Measurements from ENCODE around the gene XXYLT1.

Gene XXYLT1

DNA sequence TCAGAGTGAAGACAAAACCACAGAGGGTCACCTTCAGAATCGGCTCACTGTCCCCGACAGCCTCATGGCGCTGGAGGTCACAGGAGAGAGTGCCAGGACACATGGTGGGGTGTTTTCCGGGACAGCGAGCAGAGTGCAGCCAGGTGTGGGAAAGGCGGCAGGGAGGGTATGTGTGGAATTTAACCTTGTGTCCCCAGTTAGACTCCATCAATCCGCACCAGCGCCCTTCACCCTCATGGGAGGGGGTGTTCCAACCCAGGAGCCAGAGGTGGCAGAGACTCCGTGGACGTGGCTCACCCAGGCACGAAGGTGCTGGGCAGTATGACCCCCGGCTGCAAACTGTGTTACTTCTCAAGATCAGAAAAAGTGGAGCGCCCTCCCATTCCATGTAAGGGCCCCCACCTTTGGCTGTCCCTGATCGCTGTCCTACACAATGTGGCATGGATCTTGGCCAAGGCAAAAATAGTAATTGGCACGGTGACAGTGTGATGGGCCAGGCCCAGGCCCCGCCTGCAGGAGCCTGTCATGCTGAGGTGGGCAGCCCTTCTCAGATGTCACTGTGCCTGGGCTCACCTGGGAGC lies 190.3 kb downstream of the XXYLT1 start:
- no peaks in the 10 kb centered on the region for H3K9me2 ChIP-seq (ENCODE audit: low read depth, low read length)
- H3K27ac ChIP-seq (ENCODE audit: low read depth, low read length, poor library complexity, severe bottlenecking) = no peak overlapping the region
- no peak overlapping the region for H3K4me2 ChIP-seq (ENCODE audit: low read length)
- TF ChIP-seq, protein P1, sequence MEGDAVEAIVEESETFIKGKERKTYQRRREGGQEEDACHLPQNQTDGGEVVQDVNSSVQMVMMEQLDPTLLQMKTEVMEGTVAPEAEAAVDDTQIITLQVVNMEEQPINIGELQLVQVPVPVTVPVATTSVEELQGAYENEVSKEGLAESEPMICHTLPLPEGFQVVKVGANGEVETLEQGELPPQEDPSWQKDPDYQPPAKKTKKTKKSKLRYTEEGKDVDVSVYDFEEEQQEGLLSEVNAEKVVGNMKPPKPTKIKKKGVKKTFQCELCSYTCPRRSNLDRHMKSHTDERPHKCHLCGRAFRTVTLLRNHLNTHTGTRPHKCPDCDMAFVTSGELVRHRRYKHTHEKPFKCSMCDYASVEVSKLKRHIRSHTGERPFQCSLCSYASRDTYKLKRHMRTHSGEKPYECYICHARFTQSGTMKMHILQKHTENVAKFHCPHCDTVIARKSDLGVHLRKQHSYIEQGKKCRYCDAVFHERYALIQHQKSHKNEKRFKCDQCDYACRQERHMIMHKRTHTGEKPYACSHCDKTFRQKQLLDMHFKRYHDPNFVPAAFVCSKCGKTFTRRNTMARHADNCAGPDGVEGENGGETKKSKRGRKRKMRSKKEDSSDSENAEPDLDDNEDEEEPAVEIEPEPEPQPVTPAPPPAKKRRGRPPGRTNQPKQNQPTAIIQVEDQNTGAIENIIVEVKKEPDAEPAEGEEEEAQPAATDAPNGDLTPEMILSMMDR (IDR thresholded peaks at IDR 0.05; ENCODE audit: low read length) = no peak
- TF ChIP-seq EZH2 (IDR thresholded peaks at IDR 0.05; ENCODE audit: borderline replicate concordance, low read length) = no peak
- no peaks in the 10 kb centered on the region for H3K4me1 ChIP-seq (ENCODE audit: insufficient read depth, low read length, severe bottlenecking)
- 0 out of 2 replicates have a peak, but pooled peaks cover 5% of the 10 kb centered on the region for H3K27me3 ChIP-seq (ENCODE audit: insufficient read depth, low read length)
- no peaks in the 10 kb centered on the region for H4K20me1 ChIP-seq (ENCODE audit: insufficient read depth, low read length)
- H3K9me3 ChIP-seq (ENCODE audit: low read length) = no peaks in the 10 kb centered on the region
- H3K36me3 ChIP-seq (ENCODE audit: insufficient read depth, low read length) = no peaks in the 10 kb centered on the region
- no peaks in the 10 kb centered on the region for H3F3A ChIP-seq (ENCODE audit: insufficient read depth, low read length)
- H3K4me3 ChIP-seq (ENCODE audit: low read depth, low read length, poor library complexity, severe bottlenecking) = no peak overlapping the region
- H3K9ac ChIP-seq (ENCODE audit: low read length) = no peak overlapping the region
- H2AFZ ChIP-seq (ENCODE audit: low read length) = no peak overlapping the region
- H3K79me2 ChIP-seq (ENCODE audit: insufficient read depth, low read length) = no peaks in the 10 kb centered on the region

DNA sequence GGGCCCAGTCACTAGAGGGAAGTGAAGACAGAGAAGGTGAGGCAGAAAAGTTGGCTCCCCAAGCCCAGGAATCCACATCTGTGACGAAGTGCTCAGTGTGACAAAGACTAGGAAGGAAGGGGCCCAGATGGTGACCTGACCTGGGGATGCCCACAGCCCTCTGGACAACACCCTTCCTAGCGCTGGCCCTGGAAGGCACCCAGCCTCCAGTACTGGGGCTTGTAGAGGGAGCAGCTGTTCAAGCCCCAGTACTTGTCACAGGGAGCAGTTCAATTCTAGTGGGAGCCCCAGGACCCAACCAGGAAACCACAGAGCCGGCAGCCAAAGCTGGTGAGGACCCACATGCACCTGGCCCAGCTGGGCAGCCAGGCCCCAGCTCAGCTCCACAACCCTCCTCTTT lies 190.8 kb downstream of the XXYLT1 start:
- no peak for TF ChIP-seq EZH2 (IDR thresholded peaks at IDR 0.05; ENCODE audit: borderline replicate concordance, low read length)
- TF ChIP-seq, protein P1 (IDR thresholded peaks at IDR 0.05; ENCODE audit: low read length) = no peak
- Histone ChIP-seq H3K4me2 (ENCODE audit: low read length) (no peak overlapping the region), H3K9me2 (ENCODE audit: low read depth, low read length) (no peaks in the 10 kb centered on the region), H3K4me1 (ENCODE audit: insufficient read depth, low read length, severe bottlenecking) (no peaks in the 10 kb centered on the region), H2AFZ (ENCODE audit: low read length) (no peak overlapping the region), H3K27me3 (ENCODE audit: insufficient read depth, low read length) (0 out of 2 replicates have a peak, but pooled peaks cover 5% of the 10 kb centered on the region), H3K79me2 (ENCODE audit: insufficient read depth, low read length) (no peaks in the 10 kb centered on the region), H4K20me1 (ENCODE audit: insufficient read depth, low read length) (no peaks in the 10 kb centered on the region), H3F3A (ENCODE audit: insufficient read depth, low read length) (no peaks in the 10 kb centered on the region), H3K4me3 (ENCODE audit: low read depth, low read length, poor library complexity, severe bottlenecking) (no peak overlapping the region), H3K36me3 (ENCODE audit: insufficient read depth, low read length) (no peaks in the 10 kb centered on the region), H3K27ac (ENCODE audit: low read depth, low read length, poor library complexity, severe bottlenecking) (no peak overlapping the region), H3K9me3 (ENCODE audit: low read length) (no peaks in the 10 kb centered on the region), H3K9ac (ENCODE audit: low read length) (no peak overlapping the region)

DNA sequence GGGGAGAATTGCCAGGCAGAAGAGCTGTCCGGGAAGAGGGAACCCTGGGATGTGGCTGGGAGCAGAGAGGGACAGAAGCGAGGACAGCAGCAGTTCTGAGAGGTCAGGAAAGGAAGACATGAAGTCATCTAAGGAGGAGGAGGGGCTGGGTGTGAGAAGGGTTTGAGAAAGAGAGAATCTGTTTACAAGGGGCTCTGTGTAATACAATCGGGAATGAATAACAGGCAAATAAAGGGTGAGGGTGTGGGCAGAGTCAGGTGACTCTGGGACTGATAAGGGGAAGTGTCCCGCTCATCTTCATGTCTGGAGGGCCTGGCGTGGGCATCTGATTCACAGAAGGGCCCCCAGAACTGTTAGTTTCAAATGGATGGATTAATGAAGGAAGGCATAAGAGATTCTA lies 191.3 kb downstream of the XXYLT1 start:
- Histone ChIP-seq H2AFZ (ENCODE audit: low read length) (no peak overlapping the region), H3K4me3 (ENCODE audit: low read depth, low read length, poor library complexity, severe bottlenecking) (no peak overlapping the region), H3K9me2 (ENCODE audit: low read depth, low read length) (no peaks in the 10 kb centered on the region), H3K27me3 (ENCODE audit: insufficient read depth, low read length) (0 out of 2 replicates have a peak, but pooled peaks cover 5% of the 10 kb centered on the region), H3K36me3 (ENCODE audit: insufficient read depth, low read length) (no peaks in the 10 kb centered on the region), H3K9me3 (ENCODE audit: low read length) (no peaks in the 10 kb centered on the region), H3K27ac (ENCODE audit: low read depth, low read length, poor library complexity, severe bottlenecking) (no peak overlapping the region), H3K4me2 (ENCODE audit: low read length) (no peak overlapping the region), H3K4me1 (ENCODE audit: insufficient read depth, low read length, severe bottlenecking) (no peaks in the 10 kb centered on the region), H3K9ac (ENCODE audit: low read length) (no peak overlapping the region), H3F3A (ENCODE audit: insufficient read depth, low read length) (no peaks in the 10 kb centered on the region), H3K79me2 (ENCODE audit: insufficient read depth, low read length) (no peaks in the 10 kb centered on the region), H4K20me1 (ENCODE audit: insufficient read depth, low read length) (no peaks in the 10 kb centered on the region)
- TF ChIP-seq EZH2 (IDR thresholded peaks at IDR 0.05; ENCODE audit: borderline replicate concordance, low read length) = no peak
- TF ChIP-seq, protein P1 (IDR thresholded peaks at IDR 0.05; ENCODE audit: low read length) = no peak
